ENCODE results near the gene ITGA2B. TPM values are rescaled to one million over a fixed set of nuclear protein-coding genes. Genes with fewer than 3 reads are reported as not detected.
"Not testable (repeated sequence)": the region's sequence is repeated elsewhere in the genome, so short reads cannot be mapped to it uniquely, and the experiment has no call there.

ITGA2B gene
- total RNA-seq, 1 experiment from 2014 or later = 0.36 TPM

DNA sequence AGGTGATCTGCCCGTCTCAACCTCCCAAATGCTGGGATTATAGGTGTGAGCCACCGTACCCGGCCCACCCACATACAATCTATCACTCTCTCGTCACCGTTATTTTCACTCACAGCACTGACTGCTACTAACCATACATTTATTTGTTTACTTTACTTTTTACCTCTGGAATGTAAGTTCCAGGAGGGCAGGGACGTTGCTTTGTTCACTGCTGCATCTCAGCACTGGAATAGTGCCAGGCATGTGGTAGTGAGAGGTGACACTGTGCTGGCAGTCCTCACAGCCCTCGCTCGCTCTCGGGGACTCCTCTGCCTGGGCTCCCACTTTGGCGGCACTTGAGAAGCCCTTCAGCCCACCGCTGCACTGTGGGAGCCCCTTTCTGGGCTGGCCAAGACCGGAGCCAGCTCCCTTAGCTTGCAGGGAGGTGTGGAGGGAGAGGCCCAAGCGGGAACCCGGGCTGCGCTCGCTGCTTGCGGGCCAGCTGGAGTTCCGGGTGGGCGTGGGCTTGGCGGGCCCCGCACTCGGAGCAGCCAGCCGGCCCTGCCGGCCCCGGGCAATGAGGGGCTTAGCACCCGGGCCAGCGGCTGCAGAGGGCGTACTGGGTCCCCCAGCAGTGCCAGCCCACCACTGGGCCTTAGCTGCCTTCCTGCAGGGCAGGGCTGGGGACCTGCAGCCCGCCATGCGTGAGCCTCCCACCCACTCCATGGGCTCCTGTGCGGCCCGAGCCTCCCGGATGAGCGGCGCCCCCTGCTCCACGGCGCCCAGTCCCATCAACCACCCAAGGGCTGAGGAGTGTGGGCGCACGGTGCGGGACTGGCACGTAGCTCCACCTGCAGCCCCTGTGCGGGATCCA, 20.8 kb downstream of the ITGA2B start:
- not testable (repeated sequence) for DNase-seq (ENCODE audit: low read depth)

DNA sequence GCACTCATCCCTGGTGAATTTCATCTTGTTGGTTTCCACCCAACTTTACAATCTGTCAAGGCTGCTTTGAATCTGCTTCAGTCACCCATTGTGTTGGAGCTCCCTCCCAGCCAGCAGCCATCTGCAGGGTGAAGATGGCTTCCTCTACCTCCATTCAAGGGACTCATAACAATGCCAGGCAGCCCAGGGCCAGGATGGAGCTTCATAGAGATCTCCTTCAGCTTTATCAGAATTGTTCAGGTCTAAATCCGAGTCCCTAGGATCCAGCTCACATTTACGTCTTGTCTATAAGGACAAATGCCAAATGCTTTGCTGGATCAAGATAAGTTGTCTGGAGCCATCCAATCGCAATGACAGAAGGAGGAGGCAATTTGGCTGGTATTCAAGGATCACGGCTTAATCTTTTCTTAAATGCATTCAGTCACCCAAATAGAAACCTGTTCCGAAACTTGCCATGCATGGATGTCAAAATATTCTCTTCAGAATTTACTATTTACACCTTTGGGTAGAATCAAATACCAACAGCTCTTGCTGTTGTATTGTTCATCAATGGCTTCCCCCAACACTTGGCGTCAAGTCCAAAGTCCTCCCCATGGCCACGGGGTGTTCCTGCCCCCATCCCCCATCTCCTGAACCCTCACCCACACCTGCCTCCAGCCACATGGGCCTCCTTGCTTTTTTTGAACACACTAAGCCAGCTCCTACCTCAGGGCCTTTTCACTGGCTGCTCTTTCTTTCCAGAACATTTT, 22.0 kb downstream of the ITGA2B start:
- no peak for DNase-seq (ENCODE audit: low read depth)

DNA sequence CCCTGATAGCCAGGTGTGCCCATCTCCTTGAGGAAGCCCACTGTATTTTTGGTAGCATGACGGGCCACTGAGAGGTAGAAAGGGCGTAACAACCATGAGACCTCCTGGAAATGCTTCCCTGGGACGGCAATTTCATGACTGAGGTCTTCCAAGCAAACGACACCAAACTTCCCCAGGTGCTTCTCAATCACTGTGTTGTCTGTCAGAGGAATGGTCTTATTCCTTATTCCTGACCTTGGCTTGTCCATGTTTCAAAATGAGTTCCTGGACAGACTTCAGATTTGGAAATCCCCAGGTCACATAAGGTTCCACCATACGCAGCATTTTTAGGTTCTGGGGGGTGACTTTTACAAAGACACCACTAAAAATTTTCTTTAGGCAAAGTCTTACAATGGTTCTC, 24.4 kb downstream of the ITGA2B start:
- not testable (repeated sequence) for DNase-seq (ENCODE audit: low read depth)

DNA sequence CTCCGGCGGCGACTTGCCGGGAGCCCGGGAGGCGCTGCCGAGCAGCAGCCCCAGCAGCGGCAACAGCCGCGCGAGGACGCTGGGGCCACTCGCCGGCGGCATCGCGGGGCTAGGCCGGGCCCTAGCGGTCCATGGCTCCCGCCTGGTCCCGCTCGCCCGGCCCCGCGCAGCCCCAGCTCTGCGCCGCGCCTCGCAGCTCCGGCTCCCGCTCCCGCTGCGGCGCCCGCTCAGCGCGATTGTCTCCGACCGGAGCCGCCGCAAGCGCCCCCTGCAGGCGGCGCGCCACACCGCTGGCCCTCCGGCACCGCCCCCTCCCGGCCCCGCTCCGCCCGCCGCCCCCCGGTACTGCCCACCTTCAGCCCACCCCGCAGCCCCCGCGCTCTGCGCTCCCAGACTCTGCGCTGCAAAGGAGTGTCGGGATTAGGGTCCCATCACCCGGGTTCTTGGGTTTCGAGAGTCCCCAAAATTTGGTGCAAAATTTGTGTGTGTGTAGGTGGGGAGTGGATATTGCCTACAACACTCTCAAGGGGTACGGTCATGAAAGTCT, 25.8 kb downstream of the ITGA2B start, which contains the start of gene FAM171A2:
Gene FAM171A2 (minus strand): TSS at position 241 of the 547 bp plus-strand sequence. CDS start 139 bp downstream, at position 102.
- DNase-seq (ENCODE audit: low read depth) = peak; percentile 44

DNA sequence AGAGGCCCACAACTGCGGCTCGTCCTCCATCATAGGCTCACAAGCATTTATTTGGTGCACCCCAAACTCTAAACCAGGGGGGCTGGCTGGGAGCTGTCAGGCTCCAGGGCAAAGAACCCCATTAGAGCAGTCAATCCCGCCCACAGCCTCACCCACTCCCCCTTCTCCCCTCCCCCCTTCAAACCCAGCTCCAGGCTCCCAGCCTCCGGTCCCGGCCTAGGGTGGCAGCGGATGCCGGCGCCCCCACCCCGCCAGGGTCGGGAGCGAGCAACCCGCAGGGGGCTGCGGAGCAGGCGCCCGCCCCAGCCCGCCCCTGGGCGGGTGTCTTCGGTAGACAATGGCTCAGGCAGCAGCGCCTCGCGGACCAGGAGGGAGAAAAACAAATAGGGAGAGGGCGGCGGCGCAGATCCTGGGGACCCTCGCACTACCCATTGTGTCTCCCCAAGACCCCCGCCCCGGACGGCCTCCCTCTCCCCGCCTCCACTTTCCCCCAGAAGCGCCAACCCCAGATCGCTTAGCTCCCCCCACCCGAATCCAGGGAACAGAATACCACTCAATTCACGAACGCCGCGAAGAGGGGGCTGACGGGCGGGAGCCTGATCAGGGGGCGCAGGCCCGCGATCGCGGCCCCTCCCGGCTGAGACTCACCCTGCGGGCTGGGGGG, 26.4 kb downstream of the ITGA2B start:
- DNase-seq (ENCODE audit: low read depth) = no peak

DNA sequence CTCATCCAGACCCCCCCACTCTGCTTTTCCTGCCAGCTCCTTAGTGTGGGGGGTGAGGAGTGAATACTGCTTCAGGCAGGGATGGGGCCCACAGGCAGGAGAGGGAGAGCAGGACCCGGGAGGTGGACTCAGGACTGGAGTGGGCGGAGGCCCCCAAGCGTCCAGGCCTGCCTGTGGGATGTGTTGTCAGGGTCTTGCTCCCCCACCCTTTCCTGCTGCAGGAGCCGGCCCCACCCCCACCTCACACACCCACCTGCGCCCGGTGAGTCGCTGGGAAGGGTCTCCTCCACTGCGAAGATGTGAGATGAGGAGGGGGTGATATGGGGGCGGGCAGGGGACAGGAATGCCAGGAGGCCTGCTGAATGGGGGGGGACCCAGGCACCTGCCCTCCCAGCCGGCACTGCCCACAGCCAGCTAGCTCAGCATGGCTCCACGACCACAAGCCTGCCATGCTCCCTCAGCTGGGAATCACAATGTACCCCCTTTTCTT, 26.9 kb downstream of the ITGA2B start:
- no peak for DNase-seq (ENCODE audit: low read depth)

DNA sequence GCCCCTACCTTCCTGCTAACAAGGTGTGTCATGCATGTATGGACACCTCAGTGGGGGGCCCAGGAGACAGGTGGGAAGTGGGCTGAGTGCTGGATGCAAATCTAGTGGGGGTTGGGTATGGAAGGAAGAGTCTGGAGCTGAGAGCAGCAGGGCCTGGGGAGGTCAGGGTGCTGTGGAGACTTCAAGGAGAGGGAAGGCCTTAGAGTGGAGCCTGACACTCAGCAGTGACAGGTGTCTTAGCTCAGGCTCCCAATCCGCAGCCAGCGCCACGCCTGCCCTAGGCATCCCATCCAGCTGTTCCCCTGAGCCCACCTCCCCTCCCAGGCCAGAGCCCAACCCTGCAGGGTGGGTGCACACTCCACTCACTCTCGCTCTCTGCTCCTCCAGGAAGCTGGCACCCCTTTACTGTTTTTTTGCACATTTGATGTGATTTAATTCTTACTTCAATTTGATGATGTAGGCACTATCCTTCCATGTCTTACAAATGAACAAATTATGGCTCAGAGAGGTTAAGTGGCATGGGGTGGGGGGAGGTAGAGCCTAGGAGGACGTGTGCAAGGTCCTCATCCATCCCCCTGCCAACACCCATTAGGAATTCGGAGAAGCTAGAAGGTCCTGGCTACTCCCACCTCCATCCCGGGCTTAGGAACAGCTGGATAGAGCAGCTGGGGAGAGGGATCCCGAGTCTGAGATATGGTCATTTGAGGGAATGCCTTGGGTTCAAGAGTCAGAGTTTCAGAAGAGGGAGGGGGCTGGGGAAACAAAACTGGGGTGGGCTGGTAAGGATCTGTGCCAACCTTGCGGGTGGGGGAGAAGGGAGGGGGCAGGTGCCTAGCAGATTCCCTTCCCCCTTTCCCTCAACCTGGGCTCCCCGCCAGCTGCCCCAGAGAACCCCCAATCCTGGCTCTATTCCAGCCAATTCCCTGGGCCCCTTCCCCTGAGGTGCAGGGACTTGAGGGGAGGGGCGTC, 27.9 kb downstream of the ITGA2B start:
- DNase-seq (ENCODE audit: low read depth) = no peak

DNA sequence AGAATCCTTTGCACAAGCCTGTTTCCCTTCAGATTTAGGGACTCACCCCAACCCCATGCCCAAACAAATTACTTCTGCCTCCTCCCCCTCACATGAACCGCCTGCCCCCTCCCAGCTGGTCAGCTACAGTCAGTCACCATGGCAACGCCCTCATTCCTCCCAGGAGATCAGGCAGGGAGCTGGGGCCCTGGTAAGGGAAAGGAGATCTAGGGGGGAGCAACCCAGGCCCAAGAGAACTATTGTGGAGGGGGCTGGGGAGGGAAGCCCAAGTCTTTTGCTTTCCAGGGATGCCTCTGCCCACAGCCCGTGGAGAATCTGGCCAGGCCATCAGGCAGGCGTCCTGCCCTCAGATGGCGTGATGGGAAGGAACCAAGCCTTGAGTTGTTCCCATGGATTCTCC, 28.6 kb downstream of the ITGA2B start:
- peak; percentile 39 for DNase-seq (ENCODE audit: low read depth)

DNA sequence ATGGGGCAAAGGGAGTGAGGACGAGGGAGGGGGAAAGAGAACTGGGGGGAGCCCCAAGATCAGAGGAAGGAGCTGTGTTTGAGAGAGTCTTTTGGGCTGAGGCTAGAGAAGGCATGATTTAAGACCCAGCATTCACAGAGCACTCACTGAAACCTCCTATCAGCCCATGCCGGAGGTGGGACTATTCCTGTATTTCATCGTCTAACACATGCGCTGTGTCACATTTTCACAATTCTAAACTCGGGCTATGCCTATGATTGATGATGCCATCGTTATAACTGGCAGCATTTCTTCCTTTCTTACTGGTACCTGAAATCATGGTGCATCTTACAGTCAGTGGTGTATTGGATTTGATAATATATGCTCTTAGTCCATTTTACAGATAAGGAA, 29.3 kb downstream of the ITGA2B start:
- DNase-seq (ENCODE audit: low read depth) = no peak

DNA sequence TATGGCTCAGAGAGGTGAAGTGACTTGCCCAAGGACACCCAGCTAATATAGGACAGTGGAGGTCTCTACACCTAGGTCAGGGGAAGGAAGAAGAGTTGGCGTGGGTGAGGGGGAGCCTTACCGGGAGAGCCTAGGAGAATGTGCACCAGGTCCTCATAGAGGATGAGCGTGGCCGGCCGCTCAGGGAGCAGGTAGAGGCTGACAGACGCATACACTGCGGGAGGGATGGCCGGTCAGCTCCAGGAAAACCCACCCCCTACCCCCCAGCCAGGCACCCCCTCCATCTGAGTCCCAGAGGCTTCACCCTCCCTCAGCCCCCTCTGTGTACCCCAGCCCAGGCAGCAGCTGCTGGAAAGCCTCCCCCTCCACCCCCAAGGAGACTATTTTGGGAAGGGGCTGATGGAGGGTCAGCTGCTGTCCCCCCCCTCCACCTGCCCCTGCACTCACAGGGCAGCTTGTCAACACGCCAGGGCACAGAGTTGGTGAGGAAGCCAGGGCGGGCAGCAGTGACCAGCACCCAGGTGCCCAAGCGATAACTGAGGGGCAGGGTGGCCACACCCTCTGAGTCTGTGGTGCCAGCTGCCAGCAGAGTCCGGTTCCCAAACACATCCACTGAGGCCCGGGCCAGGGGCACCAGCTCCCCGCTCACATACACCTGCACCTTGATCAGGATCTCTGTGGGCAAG, 29.8 kb downstream of the ITGA2B start:
- no peak for DNase-seq (ENCODE audit: low read depth)

DNA sequence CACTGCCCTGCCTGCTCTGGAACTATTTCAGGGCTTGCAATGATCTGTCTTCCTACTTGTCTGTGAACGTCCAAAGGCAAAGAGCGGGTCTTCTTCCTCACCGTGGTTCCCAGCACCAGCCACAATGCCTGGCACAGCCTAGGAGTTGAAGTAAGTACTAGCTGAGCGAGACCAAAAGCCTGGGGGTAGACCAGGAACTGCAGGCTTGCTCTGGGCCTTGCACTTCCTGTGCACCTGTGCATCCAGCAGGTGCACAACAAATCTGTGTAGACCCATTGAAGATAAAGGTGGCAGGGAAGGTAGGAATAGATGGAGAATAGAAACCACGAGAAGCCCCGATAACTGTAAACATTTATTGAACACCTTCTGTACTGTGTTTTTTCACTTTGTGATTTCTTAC, 30.4 kb downstream of the ITGA2B start:
- DNase-seq (ENCODE audit: low read depth) = no peak

DNA sequence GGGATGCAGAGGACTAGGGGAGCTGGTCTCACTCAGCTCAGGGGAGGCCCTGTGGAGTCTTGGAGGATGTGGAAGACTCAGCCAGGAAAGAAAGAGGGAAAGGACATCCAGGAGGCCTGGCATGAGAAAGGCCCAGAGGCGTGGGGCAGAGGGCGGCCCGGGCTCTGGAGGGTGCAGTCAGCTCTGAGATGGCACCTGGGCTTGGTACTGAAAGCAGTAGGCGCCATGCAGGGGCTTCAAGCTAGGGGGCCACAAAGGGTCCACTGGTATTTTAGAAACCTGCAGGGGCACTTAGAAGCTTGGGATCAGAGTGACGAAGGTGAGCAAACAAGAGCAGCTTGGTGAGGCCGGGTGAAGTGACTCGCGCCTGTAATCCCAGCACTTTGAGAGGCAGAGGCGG, 31.4 kb downstream of the ITGA2B start:
- DNase-seq (ENCODE audit: low read depth) = no peak

DNA sequence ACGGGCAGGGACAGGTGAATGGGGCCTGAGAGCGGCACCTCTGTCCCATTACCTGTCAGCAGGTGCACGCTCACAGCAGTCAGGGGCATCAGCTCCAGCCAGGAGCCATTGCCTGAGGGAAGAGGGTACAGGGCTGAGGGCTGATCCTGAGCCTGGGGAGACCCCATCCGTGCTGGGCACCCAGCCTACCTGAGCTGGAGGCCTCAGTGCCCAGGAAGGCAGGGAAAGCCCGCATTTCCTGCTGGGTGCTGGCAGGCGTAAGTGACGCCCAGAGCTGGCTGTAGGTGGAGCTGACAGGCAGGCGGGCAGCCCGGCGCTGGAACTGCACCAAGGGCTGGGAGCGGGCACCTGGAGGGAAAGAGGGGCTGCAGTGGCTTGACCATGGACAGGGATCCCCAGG, 33.2 kb downstream of the ITGA2B start:
- no peak for DNase-seq (ENCODE audit: low read depth)

DNA sequence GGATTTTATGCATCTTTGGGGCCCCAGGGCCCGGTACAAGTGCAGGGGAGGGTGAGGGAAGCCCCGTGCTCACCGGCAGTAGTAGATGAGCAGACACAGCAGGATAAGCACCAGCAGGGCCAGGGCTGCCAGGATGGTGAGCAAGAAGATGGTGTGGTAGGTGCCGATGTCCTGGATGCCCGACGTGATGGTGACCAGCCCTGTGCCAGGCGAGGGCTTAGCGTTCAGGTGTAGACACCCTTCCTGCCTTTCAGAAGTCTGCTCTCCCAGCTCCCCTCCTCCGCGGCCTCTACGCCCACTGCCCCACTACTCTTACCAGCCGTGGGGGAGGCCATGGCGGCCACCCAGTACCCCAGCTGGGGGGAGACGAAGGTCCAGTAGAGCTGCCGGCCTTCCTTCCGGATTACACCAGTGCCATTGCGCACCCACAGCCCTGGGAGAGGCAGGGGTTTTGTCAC, 33.8 kb downstream of the ITGA2B start:
- no peak for DNase-seq (ENCODE audit: low read depth)

DNA sequence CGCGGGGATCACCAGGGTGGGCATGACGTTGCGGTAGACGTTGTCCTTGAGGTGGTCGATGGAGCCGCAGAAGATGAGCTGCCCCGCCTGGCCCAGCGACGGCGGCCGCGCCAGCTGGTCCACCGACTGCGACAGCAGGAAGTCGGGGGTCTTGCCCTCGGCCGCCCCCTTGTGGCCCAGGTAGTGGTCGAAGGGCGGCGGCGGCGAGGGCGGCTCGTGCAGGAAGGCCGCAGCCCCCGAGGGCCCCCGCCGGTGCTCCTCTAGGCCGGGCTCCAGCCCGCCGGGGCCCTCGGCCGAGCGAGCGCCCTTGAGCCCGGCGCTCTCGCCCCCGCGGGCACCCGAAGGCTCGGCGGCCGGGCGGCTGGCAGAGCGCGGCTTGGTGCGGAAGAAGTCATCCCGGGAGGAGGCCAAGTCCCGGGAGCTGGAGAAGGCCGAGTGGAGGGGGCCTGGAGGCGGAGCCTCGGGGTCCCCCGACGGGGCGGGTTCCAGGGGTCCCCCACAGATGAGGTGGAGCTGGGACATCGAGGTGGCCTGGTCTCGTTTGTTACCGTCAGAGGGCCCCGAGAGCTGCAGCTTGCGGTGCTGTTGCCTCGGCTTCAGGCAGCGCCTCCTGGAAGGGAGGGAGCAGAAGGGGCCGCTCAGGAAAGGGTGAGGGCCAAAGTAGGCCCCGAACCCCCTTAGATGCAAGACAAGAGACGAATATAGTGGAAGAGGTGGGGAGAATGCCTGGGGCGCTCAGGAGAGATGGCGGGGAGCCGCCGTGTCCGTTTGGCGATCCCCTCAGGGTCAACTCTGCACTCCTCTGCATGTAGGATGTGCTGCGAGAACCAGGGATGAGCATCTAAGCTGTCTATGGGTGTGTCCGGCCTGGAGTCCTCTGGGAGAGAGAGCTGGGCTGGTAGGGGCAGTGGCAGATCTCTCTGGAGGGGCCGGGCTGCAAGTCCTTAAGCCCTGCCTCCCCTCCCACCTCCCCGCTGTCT, 34.6 kb downstream of the ITGA2B start:
- DNase-seq (ENCODE audit: low read depth) = no peak

DNA sequence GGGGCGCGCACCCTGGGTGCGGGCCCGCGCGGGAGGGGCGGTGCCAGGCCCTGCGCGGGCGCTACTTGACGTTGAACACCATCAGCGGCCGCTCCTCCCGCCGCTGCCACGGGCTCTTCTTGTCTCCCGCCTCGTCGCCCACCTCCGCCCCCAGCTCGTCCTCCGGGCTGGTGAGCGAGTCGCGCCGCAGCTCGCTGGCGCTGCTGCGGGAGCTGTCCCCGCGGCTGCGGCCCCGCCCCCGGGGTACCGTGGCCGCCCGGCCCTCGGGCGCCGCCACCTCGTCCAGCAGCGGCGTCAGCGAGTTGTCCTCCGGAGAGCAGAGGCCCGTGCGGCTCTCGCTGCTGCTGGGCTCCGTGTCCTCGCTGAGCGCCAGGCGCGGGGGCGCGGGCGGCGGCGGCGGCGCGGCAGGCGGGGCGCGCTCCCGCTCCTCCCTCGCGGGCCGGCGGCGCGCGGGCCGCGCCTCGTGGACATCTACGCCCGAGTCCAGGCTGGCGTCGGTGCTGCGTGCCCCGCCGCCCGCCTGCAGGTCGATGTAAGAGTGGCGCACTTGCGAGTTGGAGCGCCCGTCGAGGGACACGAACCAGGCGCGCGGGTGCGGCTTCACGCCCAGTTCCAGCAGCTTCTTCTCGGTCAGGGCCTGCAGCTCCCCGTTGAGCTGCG, 35.6 kb downstream of the ITGA2B start:
- peak; percentile 19 for DNase-seq (ENCODE audit: low read depth)

DNA sequence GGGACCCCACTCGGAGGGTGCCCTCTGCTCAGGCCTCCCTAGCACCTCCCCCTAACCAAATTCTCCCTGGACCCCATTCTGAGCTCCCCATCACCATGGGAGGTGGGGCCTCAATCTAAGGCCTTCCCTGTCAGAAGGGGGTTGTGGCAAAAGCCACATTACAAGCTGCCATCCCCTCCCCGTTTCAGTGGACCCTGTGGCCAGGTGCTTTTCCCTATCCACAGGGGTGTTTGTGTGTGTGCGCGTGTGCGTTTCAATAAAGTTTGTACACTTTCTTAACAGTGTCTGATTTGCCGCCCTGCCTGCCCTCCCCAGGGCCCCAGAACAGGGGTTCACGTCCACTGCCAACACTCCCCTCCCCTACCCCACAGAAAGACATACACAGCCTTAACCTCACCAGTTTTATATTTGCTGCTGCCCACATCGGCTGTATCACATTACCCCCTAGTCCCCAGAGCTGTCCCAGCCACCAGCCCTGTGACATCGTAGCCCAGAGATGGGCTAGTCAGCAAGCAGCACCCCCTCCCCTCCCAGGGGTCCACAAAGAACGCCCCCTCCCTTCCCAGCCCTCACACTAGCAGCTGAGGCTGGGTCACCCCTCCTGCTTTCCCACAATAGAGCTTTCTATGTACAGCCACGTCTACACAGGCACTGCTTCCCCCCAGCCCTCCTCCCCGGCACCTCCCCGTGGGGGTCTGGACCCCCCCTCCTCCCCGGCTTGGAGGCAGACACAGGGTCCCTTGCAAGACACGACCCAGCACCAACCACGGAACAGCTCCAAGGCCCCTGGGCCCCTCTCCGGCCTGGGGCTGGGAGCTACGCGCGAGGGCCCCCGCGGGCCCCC, 36.4 kb downstream of the ITGA2B start:
- no peak for DNase-seq (ENCODE audit: low read depth)
